HG03520 (cell line): ENCODE results near the gene FRS2.

Experiments
- ATAC-seq: cut with Tn5 transposase; IDR thresholded peaks from one replicate; pipeline ENCODE4 v1.9.1; 2021; ENCODE audit warnings: mild to moderate bottlenecking, moderate library complexity; ENCODE audit not compliant: unreplicated experiment

The FRS2 gene

DNA sequence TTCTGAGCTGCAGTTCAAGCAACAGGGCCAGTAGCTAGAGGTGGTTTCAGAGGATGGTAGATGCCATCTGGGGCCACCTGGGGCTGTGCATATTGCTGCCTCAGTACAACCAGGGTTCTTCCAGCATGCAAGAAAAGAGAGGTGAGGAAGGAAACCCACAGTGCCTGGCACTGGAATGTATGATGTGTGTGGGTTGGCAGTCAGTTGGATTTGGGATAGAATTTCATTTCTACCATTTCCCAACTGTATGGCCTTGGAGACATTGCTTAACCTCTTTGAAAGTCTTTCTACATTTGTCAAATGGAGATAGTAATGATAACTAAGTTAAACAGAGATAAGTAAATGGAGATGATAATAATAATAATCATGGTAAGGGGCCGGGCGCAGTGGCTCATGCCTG lies 150.7 kb downstream of the FRS2 start:
- ATAC-seq = no peak

DNA sequence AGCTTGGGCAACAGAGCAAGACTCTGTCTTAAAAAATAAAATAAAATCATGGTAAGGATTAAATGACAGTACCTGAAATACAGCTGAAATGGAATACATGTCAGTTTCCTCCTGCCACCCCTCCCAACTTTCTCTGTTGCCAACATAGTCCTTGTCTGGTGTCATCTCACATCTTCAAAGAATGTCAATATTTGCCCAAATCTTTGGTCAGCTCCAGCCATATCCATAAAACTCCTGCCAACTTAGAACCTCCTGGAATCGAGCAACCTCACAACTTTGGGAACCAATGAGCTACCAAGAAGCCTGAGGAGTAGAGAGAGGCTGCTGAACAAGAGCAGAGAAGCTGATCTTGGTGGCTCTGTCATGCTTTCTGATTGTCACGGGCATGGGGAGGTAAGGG lies 151.4 kb downstream of the FRS2 start:
- ATAC-seq = no peak

DNA sequence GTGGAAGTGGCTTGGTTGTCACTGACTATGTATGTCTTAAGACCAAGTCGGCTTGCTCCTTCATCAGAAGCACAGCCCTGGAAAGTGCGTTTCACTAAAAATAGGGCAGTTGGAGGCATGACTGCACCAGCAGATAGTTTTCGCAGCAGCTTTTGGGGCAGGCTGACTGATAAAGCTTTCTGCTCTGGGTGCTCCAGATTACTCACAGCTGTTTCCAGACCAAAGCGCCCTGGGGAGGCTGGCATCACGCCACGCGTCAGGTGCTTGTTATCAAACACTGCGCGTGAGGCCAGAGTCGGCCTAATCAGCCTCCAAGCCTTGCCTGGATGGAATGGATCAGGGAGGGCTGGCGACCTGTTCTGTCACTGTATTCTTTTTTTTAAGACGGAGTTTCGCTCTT lies 153.8 kb downstream of the FRS2 start:
- no peak for ATAC-seq

DNA sequence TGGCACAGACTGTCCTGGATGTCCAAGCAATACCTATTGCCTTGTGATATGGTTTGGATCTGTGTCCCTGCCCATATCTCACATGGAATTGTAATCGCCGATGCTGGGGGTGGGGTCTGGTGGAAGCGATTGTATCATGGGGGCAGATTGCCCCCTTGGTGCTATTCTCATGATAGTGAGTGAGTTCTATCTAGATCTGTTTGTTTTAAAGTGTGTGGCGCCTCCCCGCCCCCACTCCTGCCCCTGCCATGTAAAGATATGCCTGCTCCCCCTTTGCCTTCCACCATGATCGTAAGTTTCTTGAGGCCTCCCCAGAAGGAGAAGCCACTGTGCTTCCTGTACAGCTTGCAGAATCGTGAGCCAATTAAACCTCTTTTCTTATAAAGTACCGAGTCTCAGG lies 157.3 kb downstream of the FRS2 start:
- no peak for ATAC-seq
